Skeletal muscle cell (primary cell): ENCODE data around the gene IFNGR2.
"Not testable (repeated sequence)": the region's sequence is repeated elsewhere in the genome, so short reads cannot be mapped to it uniquely, and the experiment has no call there.

Experiments
- DNase-seq: peaks from one replicate; pipeline ENCODE4 v3.0.0-alpha.2; 2010; ENCODE audit warnings: low read depth
- H3K4me3 ChIP-seq: 2 replicates; pipeline ENCODE4 v1.5.1; 2011; ENCODE audit warnings: low read depth, mild to moderate bottlenecking, control low read depth, low read length, moderate library complexity

IFNGR2 gene

GRCh38 chr21:33374450-33375096 is 28.6 kb upstream of the IFNGR2 start:
- no peak overlapping the region for H3K4me3 ChIP-seq
- no peak for DNase-seq

- no peak for DNase-seq
- no peak overlapping the region for H3K4me3 ChIP-seq
Observed at GRCh38 chr21:33375101-33375644, 28.0 kb upstream of the IFNGR2 start.

GRCh38 chr21:33377221-33377920 is 25.8 kb upstream of the IFNGR2 start:
- DNase-seq = no peak
- no peak overlapping the region for H3K4me3 ChIP-seq

- no peak overlapping the region for H3K4me3 ChIP-seq
- no peak for DNase-seq
Observed at GRCh38 chr21:33378081-33378480, 25.1 kb upstream of the IFNGR2 start.

GRCh38 chr21:33379934-33380333 is 23.3 kb upstream of the IFNGR2 start:
- DNase-seq, H3K4me3 ChIP-seq: not testable (repeated sequence)

GRCh38 chr21:33380483-33380998 is 22.7 kb upstream of the IFNGR2 start:
- peak; percentile 89 for DNase-seq
- no peak overlapping the region for H3K4me3 ChIP-seq

GRCh38 chr21:33381381-33381780 is 21.8 kb upstream of the IFNGR2 start:
- not testable (repeated sequence) for DNase-seq, H3K4me3 ChIP-seq

- DNase-seq = no peak
- peak overlapping the region; percentile 13 for H3K4me3 ChIP-seq
Observed at GRCh38 chr21:33383056-33383888, 19.9 kb upstream of the IFNGR2 start.

- DNase-seq = no peak
- H3K4me3 ChIP-seq = no peak overlapping the region
Observed at GRCh38 chr21:33384841-33385331, 18.3 kb upstream of the IFNGR2 start.

- no peak for DNase-seq
- no peak overlapping the region for H3K4me3 ChIP-seq
Observed at GRCh38 chr21:33386222-33386784, 16.9 kb upstream of the IFNGR2 start.

GRCh38 chr21:33387294-33387693 is 15.9 kb upstream of the IFNGR2 start:
- no peak overlapping the region for H3K4me3 ChIP-seq
- no peak for DNase-seq

GRCh38 chr21:33388188-33388587 is 15.0 kb upstream of the IFNGR2 start:
- DNase-seq = no peak
- H3K4me3 ChIP-seq = no peak overlapping the region

GRCh38 chr21:33390479-33390878 is 12.7 kb upstream of the IFNGR2 start:
- DNase-seq = no peak
- H3K4me3 ChIP-seq = no peak overlapping the region

GRCh38 chr21:33391656-33392055 is 11.6 kb upstream of the IFNGR2 start:
- H3K4me3 ChIP-seq = no peak overlapping the region
- DNase-seq = no peak

- no peak for DNase-seq
- H3K4me3 ChIP-seq = no peak overlapping the region
Observed at GRCh38 chr21:33392284-33392985, 10.8 kb upstream of the IFNGR2 start.

- DNase-seq = no peak
- no peak overlapping the region for H3K4me3 ChIP-seq
Observed at GRCh38 chr21:33393348-33393747, 9.9 kb upstream of the IFNGR2 start.

- no peak for DNase-seq
Observed at GRCh38 chr21:33394260-33394659, 9.0 kb upstream of the IFNGR2 start.

GRCh38 chr21:33395891-33396331 is 7.3 kb upstream of the IFNGR2 start:
- DNase-seq = no peak

More at GRCh38 chr21:33394260-33394659, 9.0 kb upstream of the IFNGR2 start:
- no peak overlapping the region for H3K4me3 ChIP-seq

GRCh38 chr21:33396436-33396835 is 6.8 kb upstream of the IFNGR2 start:
- H3K4me3 ChIP-seq = no peak overlapping the region
- no peak for DNase-seq

More at GRCh38 chr21:33395891-33396331, 7.3 kb upstream of the IFNGR2 start:
- no peak overlapping the region for H3K4me3 ChIP-seq
